ENCODE data around the gene UBE2E2. TPM values are rescaled to one million over a fixed set of nuclear protein-coding genes. Genes with fewer than 3 reads are reported as not detected.

Gene UBE2E2
- total RNA-seq, 4 donors from 2014 or later, result 3.1 to 58.5 (median 25.0) TPM

DNA sequence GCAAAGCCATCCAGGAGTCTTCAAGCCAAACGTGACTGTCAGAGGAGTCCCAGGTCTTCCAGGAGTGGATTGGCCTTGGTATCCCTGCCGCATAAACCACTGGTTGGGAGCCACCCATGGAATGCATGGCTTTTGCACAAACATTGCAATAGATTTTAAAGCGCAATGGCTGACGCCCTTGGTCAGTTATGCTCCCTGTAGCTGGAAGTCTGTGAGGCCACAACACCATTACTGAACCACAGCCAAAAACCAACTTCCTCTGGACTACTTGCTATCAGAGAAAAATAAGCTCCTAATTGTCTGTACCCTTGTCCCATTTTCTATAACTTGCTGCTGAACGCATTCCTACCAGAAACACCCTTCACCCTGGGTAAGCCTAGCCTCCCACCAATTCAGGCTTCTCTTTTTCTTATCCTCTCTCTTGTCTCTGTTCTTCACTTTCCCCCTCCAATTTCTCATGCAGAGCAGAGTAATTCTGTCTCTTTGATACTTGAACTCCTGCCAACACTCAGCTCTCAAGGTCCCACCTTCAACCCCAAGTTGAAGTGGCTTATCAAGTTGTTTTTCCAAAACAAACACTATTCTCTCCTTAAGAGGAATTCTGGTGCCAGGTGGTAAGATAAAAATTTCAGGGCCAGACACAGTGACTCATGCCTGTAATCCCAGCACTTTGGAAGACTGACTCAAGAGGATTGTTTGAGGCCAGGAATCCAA lies 426.2 kb downstream of the UBE2E2 start:
- Histone ChIP-seq H3K36me3 (no peaks in the 10 kb centered on the region), H3K27ac (no peak overlapping the region), H3K9me3 (no peaks in the 10 kb centered on the region), H3K4me1 (no peaks in the 10 kb centered on the region), H3K27me3 (no peaks in the 10 kb centered on the region), H3K4me3 (no peak overlapping the region)
- TF ChIP-seq, protein P1, sequence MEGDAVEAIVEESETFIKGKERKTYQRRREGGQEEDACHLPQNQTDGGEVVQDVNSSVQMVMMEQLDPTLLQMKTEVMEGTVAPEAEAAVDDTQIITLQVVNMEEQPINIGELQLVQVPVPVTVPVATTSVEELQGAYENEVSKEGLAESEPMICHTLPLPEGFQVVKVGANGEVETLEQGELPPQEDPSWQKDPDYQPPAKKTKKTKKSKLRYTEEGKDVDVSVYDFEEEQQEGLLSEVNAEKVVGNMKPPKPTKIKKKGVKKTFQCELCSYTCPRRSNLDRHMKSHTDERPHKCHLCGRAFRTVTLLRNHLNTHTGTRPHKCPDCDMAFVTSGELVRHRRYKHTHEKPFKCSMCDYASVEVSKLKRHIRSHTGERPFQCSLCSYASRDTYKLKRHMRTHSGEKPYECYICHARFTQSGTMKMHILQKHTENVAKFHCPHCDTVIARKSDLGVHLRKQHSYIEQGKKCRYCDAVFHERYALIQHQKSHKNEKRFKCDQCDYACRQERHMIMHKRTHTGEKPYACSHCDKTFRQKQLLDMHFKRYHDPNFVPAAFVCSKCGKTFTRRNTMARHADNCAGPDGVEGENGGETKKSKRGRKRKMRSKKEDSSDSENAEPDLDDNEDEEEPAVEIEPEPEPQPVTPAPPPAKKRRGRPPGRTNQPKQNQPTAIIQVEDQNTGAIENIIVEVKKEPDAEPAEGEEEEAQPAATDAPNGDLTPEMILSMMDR (IDR thresholded peaks at IDR 0.05), result no peak
- no peak for TF ChIP-seq POLR2A (IDR thresholded peaks at IDR 0.05)
- intact Hi-C loops (cut with DNase I; ENCODE audit: low total_unique reads), result no loop called here
- no peak for DNase-seq

DNA sequence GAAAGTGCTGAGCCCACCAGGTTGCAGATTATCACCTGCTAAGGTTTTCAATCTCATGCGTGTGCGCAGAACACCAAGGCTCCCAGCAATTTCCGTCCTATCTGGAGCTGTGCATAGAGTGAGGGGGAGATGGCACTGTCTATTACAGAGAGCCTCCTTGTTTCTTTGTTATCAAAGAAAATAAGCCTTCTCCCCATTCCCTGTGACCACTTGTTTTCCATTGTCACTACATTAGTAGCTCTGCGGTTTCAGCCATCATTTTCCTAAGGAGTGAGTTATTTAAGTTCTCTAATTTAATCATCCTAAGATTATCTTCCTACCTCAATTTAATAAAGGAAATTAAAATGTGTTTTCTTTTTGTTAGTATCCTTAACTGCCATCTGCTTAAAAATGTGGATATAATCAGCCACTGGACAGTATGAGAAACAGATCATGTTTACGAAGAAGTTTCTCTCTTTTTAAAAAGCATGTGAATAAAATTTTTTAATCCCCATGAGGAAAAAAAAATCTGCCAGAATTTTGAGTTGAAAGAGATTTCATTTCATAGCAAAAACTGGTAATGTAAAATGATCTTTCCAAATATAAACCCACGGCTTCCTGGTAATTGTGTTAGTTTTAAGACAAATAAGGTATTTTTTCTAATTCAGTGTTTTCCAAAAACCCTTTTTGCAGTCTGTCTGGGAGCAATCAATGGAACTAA lies 430.3 kb downstream of the UBE2E2 start:
- Histone ChIP-seq H3K27me3 (no peaks in the 10 kb centered on the region), H3K27ac (no peak overlapping the region), H3K9me3 (no peaks in the 10 kb centered on the region), H3K36me3 (no peaks in the 10 kb centered on the region), H3K4me1 (no peaks in the 10 kb centered on the region), H3K4me3 (no peak overlapping the region)
- intact Hi-C loops (cut with DNase I; ENCODE audit: low total_unique reads), result no loop called here
- TF ChIP-seq POLR2A (IDR thresholded peaks at IDR 0.05), result no peak
- TF ChIP-seq, protein P1 (IDR thresholded peaks at IDR 0.05), result no peak
- DNase-seq, result no peak

DNA sequence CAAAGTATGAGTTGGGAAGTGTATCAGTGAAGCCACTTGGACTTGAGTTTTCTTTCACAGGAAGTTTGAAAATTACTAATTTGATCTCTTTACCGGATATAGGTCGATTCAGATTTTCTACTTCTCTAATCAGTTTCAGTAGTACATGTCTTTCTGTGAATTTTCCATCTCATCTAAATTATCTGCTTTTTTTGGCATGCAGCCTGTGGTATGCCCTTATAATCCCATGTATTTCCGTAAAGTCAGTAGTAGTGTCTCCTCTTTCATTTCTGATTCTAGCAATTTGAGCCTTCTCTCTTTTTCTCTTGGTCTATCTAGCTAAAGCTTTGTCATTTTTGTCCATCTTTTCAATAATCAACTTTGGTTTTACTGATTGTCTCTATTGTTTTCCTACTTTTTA lies 434.2 kb downstream of the UBE2E2 start:
- DNase-seq, result no peak
- H3K36me3 ChIP-seq, result no peaks in the 10 kb centered on the region
- H3K27me3 ChIP-seq, result no peaks in the 10 kb centered on the region
- intact Hi-C loops (cut with DNase I; ENCODE audit: low total_unique reads), result no loop called here
- no peak overlapping the region for H3K4me3 ChIP-seq
- H3K27ac ChIP-seq, result no peak overlapping the region
- TF ChIP-seq, protein P1 (IDR thresholded peaks at IDR 0.05), result no peak
- no peak for TF ChIP-seq POLR2A (IDR thresholded peaks at IDR 0.05)
- no peaks in the 10 kb centered on the region for H3K9me3 ChIP-seq
- no peaks in the 10 kb centered on the region for H3K4me1 ChIP-seq

DNA sequence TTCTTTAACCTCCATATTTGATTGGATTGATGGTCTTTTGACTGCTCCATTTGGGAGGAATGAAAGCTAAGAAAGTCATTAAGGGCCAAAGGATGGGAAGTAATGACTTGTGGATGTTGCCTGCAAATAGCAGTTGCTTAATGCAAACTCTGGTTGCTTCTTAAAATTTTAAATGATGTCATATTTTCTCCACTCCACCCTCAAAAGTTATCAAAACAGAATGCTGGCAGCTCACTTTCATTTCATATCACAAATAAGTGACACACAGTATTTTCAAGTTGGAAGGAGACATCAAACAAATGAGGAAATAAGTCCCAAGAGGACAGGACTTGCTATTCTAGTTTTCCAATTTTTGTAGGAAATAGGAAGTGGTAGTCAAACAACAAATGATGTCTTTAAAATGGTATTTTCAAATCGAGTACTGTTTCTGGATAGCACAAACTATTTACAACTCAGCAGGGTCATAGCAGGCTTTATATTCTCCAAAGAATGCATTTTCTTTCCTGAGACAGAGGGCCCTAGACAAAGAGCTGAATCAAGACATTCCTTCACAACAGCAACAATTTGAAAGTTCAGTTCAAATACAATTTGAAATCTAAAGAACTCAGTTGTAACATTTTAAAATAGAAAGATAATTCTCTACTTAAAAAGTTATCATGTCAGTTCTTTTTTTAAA lies 437.5 kb downstream of the UBE2E2 start:
- no peaks in the 10 kb centered on the region for H3K9me3 ChIP-seq
- no peak for DNase-seq

More for the DNA sequence above, 437.5 kb downstream of the UBE2E2 start:
- Histone ChIP-seq H3K36me3 (no peaks in the 10 kb centered on the region), H3K4me1 (no peaks in the 10 kb centered on the region), H3K4me3 (no peak overlapping the region), H3K27ac (no peak overlapping the region), H3K27me3 (no peaks in the 10 kb centered on the region)
- TF ChIP-seq POLR2A (IDR thresholded peaks at IDR 0.05), result no peak
- TF ChIP-seq, protein P1 (IDR thresholded peaks at IDR 0.05), result no peak
- intact Hi-C loops (cut with DNase I; ENCODE audit: low total_unique reads), result no loop called here

Small RNA genes within 50 kb of the gene (small RNA-seq; reads per million reads assigned to genes)
- gene AC121251.1 (not detected), gene RF00019 (not detected), gene RNU6-788P (not detected), gene RNU6-922P (not detected)
